ENCODE measurements around the gene IL1RAPL1. TPM values are rescaled to one million over a fixed set of nuclear protein-coding genes. Genes with fewer than 3 reads are reported as not detected.

Gene IL1RAPL1
- total and polyA plus RNA-seq, 2 donors (not counting 1 experiment from before 2014, with no cell fraction given), result 0.25 to 2.8 TPM

DNA sequence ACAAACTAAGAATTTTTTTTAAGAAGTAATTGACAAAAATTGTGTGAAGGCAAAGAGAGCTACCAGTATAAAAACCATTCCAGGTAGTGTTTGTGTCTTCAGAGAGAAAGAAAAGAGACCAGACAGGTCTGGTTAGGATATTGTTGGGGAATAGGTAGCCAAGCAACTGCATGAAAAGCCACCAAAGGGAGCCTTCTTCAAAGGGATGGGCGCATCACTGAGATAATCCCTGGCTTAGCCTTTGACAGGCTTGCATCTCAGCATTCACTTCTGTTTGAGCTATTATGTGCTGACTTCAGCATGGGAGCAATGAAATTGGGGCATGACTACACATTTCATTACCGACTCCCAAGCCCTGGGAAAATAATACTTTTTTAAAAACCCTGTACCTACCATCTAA lies 496.6 kb downstream of the IL1RAPL1 start:
- Histone ChIP-seq H3K27me3 (ENCODE audit: control insufficient read depth, insufficient read depth, low read length) (no peaks in the 10 kb centered on the region), H3K4me3 (replicated peaks in 1 of 4; ENCODE audit: control extremely low read depth in 1 of 4, insufficient read depth in 1 of 4, low read depth in 3 of 4, low read length in 4 of 4) (no peak overlapping the region), H3K36me3 (ENCODE audit: control insufficient read depth, insufficient read depth, low read length) (no peaks in the 10 kb centered on the region), H3K9me3 (ENCODE audit: control insufficient read depth, insufficient read depth, low read depth, low read length) (no peaks in the 10 kb centered on the region), H3K79me2 (ENCODE audit: control insufficient read depth, insufficient read depth, low read length) (no peaks in the 10 kb centered on the region), H3K9ac (ENCODE audit: insufficient read depth, low read length) (no peak overlapping the region), H3K4me2 (ENCODE audit: extremely low read depth, insufficient read depth, low read length) (no peak overlapping the region), H3K27ac (ENCODE audit: insufficient read depth, low read length) (no peak overlapping the region), H3K4me1 (ENCODE audit: control insufficient read depth, extremely low read depth, insufficient read depth, low read length) (no peaks in the 10 kb centered on the region), H4K20me1 (ENCODE audit: control insufficient read depth, extremely low read depth, insufficient read depth, low read length) (no peaks in the 10 kb centered on the region), H2AFZ (ENCODE audit: low read length) (no peak overlapping the region)
- DNase-seq (ENCODE audit: low read depth in 2 of 2), result no peak
- TF ChIP-seq, protein P1, sequence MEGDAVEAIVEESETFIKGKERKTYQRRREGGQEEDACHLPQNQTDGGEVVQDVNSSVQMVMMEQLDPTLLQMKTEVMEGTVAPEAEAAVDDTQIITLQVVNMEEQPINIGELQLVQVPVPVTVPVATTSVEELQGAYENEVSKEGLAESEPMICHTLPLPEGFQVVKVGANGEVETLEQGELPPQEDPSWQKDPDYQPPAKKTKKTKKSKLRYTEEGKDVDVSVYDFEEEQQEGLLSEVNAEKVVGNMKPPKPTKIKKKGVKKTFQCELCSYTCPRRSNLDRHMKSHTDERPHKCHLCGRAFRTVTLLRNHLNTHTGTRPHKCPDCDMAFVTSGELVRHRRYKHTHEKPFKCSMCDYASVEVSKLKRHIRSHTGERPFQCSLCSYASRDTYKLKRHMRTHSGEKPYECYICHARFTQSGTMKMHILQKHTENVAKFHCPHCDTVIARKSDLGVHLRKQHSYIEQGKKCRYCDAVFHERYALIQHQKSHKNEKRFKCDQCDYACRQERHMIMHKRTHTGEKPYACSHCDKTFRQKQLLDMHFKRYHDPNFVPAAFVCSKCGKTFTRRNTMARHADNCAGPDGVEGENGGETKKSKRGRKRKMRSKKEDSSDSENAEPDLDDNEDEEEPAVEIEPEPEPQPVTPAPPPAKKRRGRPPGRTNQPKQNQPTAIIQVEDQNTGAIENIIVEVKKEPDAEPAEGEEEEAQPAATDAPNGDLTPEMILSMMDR (conservative IDR thresholded peaks at IDR 0.05 in 1 of 2, IDR thresholded peaks at IDR 0.05 in 1 of 2; ENCODE audit: low read depth in 1 of 2, low read length in 2 of 2), result no peak
- TF ChIP-seq EZH2 (IDR thresholded peaks at IDR 0.05; ENCODE audit: low read length, missing control alignments), result no peak

DNA sequence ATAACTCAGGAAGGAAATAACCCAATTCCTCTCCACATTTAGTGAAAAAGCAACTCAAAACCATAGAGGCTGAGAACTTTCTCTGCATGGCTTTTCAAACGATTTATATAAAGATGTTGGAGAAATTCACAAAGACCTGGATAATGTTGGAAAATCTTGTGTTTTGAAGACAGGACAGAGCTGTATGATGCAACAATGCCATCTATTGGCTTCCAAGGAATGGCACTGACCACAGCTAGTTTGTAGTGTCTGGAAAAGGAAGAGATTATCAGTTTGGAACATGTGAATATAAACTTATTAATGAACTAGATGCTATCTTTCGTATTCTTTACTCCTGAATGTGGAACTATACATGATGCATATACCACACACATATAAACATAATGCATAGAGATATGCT lies 503.6 kb downstream of the IL1RAPL1 start:
- TF ChIP-seq EZH2 (IDR thresholded peaks at IDR 0.05; ENCODE audit: low read length, missing control alignments), result no peak
- TF ChIP-seq, protein P1 (conservative IDR thresholded peaks at IDR 0.05 in 1 of 2, IDR thresholded peaks at IDR 0.05 in 1 of 2; ENCODE audit: low read depth in 1 of 2, low read length in 2 of 2), result peak; percentile 14 to 17
- Histone ChIP-seq H3K9me3 (ENCODE audit: control insufficient read depth, insufficient read depth, low read depth, low read length) (no peaks in the 10 kb centered on the region), H3K4me2 (ENCODE audit: extremely low read depth, insufficient read depth, low read length) (no peak overlapping the region), H3K36me3 (ENCODE audit: control insufficient read depth, insufficient read depth, low read length) (no peaks in the 10 kb centered on the region), H2AFZ (ENCODE audit: low read length) (no peak overlapping the region), H3K9ac (ENCODE audit: insufficient read depth, low read length) (no peak overlapping the region), H3K4me1 (ENCODE audit: control insufficient read depth, extremely low read depth, insufficient read depth, low read length) (no peaks in the 10 kb centered on the region), H4K20me1 (ENCODE audit: control insufficient read depth, extremely low read depth, insufficient read depth, low read length) (no peaks in the 10 kb centered on the region), H3K27me3 (ENCODE audit: control insufficient read depth, insufficient read depth, low read length) (no peaks in the 10 kb centered on the region), H3K4me3 (replicated peaks in 1 of 4; ENCODE audit: control extremely low read depth in 1 of 4, insufficient read depth in 1 of 4, low read depth in 3 of 4, low read length in 4 of 4) (no peak overlapping the region), H3K27ac (ENCODE audit: insufficient read depth, low read length) (no peak overlapping the region), H3K79me2 (ENCODE audit: control insufficient read depth, insufficient read depth, low read length) (no peaks in the 10 kb centered on the region)
- DNase-seq (ENCODE audit: low read depth in 2 of 2), result peak; percentile 19 to 44

DNA sequence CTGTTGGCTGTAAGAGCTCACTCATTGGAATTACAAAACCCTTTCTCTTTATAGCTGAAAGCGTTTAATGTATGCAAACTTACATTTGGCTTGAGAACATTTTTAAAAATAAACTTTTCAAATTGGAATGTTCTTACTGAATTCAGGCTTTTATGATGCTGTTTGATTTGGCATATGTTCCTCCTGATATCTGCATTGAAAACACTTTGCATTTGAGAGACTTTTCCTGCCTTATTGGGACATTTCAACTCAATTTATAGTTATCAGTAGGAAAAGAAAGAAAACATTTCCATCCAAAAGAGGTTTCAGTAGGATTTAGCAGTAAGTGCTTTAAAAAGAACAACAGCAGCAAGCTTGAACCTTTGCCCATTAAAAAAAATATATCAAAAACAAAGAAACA lies 520.0 kb downstream of the IL1RAPL1 start:
- Histone ChIP-seq H3K9me3 (ENCODE audit: control insufficient read depth, insufficient read depth, low read depth, low read length) (no peaks in the 10 kb centered on the region), H3K4me2 (ENCODE audit: extremely low read depth, insufficient read depth, low read length) (no peak overlapping the region), H3K79me2 (ENCODE audit: control insufficient read depth, insufficient read depth, low read length) (no peaks in the 10 kb centered on the region), H3K4me1 (ENCODE audit: control insufficient read depth, extremely low read depth, insufficient read depth, low read length) (no peaks in the 10 kb centered on the region), H2AFZ (ENCODE audit: low read length) (no peak overlapping the region), H3K4me3 (replicated peaks in 1 of 4; ENCODE audit: control extremely low read depth in 1 of 4, insufficient read depth in 1 of 4, low read depth in 3 of 4, low read length in 4 of 4) (no peak overlapping the region), H3K27me3 (ENCODE audit: control insufficient read depth, insufficient read depth, low read length) (no peaks in the 10 kb centered on the region), H3K27ac (ENCODE audit: insufficient read depth, low read length) (no peak overlapping the region), H3K36me3 (ENCODE audit: control insufficient read depth, insufficient read depth, low read length) (no peaks in the 10 kb centered on the region), H3K9ac (ENCODE audit: insufficient read depth, low read length) (no peak overlapping the region), H4K20me1 (ENCODE audit: control insufficient read depth, extremely low read depth, insufficient read depth, low read length) (no peaks in the 10 kb centered on the region)
- DNase-seq (ENCODE audit: low read depth in 2 of 2), result no peak
- TF ChIP-seq, protein P1 (conservative IDR thresholded peaks at IDR 0.05 in 1 of 2, IDR thresholded peaks at IDR 0.05 in 1 of 2; ENCODE audit: low read depth in 1 of 2, low read length in 2 of 2), result no peak
- no peak for TF ChIP-seq EZH2 (IDR thresholded peaks at IDR 0.05; ENCODE audit: low read length, missing control alignments)

All from fibroblast of lung (primary cell).